Measurements from ENCODE around the gene NFIB.
A peak's percentile ranks its signal among the peaks of the same experiment; 100 is the strongest.

NFIB gene

DNA sequence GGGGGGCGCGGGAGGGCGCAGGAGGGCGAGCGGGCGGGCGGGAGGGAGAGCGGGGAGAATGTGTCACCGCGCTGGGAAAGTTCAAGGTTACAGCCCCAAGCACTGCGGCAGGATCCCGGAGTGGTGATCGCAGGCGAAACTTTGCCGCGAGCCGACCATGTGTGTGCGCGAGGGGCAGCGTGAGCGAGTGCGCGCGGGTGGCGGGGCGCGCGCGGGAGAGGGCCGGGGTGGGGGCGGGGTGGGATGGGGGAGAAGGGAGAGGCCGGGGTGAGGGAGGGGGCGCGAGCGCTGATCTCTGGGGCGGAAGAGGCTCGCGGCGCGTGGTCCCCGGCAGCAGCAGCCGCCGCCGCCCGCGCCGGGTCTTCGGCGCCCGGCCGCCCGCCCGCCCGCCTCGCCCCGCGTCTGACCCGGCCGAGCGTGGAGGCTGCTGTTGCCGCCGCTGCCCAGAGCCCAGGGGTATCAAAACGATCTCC, at the start of gene NFIB:
NFIB (minus strand) TSS at position 191 of the 473 bp plus-strand sequence. CDS start 630 bp downstream, outside the sequence.
- DNase-seq (ENCODE audit: low read depth, low spot score), result no peak

DNA sequence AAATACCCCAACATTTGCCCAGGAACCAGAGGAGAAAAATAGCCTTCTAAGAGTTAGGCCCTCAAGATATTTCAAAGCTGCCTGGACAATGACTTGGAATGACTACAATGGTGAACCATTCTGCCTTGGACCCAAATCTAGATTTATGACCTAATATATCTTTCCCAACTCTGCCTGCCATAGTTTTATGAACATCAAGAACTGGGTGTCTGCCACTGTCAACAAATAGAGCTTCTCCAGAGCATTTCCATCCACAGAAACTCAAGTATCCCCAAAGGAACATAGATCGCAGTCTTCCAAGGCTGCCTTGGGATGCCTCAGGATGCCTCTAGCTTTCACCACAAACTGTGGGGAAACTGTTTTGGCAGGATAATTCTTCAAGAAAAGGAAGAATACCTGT, 48.2 kb upstream of the NFIB start:
- no peak for DNase-seq (ENCODE audit: low read depth, low spot score)

DNA sequence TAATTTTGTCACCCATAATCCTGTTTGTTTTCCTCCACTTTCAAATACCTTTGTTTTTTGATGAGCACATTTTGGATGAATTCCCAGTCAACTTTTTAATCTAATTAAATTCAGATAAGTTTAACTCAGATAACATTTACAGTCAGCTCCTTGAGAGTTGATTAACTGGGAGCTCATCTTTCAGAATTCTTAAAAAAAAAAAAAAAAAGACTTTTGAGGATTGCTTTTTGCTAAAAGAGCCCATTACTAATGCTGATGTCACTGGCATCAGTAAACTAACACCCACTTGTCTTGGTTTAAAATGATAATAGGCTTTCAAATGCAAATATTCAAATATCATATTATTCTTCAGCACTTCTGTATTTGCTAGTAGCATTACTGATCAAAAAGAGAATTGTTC, 47.1 kb upstream of the NFIB start:
- DNase-seq (ENCODE audit: low read depth, low spot score), result no peak

GRCh38 chr9:14358523-14358922, 44.6 kb upstream of the NFIB start:
- DNase-seq (ENCODE audit: low read depth, low spot score), result no peak

DNA sequence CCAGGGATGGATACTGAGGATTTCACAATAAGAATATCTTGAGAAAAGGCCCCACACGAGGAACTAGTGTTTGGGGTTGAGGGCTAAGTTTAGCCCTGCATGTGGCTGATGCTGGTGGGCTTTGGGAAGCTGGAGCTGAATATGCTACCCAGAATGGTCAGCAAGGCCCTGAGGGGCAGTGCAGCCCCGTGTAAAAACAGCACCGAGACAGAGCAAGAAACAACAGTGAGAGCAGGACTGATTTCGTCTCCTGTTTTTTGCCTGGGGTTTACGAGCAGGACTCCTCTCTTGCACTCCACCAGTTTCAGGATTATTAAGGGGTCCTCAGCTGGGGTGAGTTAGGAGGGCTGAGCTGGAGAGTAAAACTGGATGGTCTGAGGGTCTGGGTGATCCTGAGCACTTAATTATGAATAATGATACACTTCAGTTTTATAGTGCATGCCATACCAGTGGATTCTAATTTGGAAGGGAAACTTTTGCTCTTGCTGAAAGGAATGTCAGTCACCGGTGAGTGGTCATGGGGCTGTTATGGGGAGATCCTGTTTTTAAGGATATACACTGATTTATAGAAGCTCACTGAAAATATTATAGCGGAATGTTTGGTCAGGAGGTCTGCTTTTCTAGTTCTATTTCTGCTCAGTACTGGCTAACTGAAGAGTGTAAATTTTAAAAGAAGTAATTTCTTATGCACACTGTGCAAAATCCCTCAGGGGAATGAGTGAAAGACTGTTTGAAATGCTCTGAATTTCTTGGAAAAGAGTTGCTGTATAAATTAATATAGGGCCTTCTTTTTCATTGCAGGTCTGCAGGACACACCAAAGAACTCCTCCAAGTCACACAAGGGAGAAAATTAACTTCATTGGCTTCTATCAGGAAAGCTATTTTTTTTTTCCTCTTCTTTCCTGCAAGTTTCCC, 42.7 kb upstream of the NFIB start:
- DNase-seq (ENCODE audit: low read depth, low spot score), result no peak

- DNase-seq (ENCODE audit: low read depth, low spot score), result no peak
Measured at GRCh38 chr9:14354201-14354600, 40.3 kb upstream of the NFIB start.

DNA sequence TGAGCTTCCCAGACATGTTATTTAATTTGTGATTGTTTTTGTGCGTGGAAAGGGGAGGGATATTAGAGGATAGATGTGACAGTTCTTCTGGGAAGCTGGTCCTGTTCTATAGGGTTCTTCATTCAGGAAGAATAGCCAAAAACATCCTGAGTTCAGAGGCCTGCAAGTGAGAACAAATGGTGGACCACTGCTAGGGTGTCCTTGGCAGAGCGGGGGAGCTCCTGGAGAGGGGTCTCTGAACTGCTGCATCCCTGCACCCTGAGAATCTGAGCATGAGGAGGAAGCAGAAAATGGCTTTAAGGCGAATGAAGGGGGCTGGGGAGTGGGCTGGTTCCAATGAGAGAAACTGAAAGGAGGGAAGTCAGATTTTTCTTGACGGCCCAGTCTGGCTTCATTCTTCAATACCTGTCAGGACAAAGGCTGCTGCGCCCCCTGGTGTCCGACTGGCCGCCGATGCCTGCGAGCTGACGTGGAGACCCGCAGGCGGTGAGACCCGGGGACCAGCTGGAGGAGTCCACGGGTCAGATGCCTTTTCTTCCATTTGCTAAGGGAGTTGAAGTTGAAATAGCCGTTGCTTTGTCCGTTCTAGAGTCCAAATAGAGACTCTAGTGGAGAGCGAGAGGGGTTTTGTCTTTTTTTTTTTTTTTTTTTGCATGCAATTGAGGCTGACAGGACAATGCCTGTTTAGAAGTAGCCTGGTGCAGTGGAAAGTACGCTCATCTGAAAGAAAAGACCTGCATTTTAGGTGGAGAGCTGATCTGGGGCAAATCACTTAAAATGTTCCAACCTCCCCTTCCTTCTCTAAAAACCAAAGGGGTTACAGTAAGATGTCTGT, 39.5 kb upstream of the NFIB start:
- peak; percentile 50 for DNase-seq (ENCODE audit: low read depth, low spot score)

DNA sequence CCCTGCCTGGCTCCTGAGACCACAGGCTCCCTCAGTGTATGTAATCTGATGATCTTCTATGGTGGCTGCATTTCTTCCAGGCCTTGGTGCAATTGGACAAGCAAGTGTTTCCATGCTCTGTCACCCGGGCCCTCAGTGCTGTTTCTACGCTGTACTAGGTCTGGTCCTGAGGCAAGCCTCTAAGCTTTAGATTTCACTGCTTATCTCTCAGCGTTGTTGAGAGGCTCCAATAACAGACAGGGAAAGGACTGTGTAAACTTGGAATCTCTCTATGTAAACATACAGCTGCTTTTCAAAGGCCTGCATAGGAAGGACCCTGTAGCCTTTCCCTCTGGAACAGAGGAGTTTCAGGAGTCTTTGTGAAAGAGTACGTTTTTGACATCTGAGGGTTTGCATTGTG, 38.6 kb upstream of the NFIB start:
- DNase-seq (ENCODE audit: low read depth, low spot score), result no peak

- DNase-seq (ENCODE audit: low read depth, low spot score), result no peak
Measured at GRCh38 chr9:14351221-14351836, 37.4 kb upstream of the NFIB start.

DNA sequence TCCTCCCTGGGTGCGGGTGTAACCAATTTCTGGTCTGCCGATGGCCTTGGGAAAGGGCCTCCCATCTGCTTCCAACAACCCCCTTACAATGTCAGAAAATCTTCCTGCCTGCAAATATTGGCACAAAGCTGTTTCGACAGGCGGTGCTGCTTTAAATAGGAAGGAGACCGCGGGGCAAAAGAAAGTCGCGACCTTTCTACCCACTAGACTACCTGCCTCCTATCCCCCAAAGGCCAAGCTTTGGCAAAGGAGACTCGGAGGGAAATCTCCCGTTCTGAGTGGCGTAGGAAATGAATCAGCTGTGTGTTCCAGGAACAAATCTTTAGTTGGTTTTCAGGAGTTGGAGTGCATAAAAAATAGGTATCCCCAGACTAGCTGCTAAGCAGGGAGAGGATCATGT, 36.8 kb upstream of the NFIB start:
- DNase-seq (ENCODE audit: low read depth, low spot score), result no peak

DNA sequence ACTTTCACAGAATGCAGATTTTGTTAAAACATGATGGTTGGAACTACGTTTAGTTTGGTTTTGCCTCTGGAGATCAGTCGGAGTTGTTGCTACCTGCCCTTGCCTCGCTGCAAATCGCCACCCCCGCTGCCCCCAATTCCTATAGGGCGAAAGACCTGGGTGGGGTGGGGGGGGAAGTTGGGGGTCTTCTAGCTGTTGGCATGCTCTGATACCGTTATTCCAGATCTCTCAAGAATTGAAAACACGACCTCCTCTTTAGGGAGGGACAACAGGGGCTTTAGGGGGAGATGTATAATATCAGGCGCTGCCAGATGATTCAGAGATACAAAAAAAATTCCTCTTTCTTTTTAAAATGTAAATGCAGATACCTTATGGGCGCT, 36.4 kb upstream of the NFIB start:
- no peak for DNase-seq (ENCODE audit: low read depth, low spot score)

DNA sequence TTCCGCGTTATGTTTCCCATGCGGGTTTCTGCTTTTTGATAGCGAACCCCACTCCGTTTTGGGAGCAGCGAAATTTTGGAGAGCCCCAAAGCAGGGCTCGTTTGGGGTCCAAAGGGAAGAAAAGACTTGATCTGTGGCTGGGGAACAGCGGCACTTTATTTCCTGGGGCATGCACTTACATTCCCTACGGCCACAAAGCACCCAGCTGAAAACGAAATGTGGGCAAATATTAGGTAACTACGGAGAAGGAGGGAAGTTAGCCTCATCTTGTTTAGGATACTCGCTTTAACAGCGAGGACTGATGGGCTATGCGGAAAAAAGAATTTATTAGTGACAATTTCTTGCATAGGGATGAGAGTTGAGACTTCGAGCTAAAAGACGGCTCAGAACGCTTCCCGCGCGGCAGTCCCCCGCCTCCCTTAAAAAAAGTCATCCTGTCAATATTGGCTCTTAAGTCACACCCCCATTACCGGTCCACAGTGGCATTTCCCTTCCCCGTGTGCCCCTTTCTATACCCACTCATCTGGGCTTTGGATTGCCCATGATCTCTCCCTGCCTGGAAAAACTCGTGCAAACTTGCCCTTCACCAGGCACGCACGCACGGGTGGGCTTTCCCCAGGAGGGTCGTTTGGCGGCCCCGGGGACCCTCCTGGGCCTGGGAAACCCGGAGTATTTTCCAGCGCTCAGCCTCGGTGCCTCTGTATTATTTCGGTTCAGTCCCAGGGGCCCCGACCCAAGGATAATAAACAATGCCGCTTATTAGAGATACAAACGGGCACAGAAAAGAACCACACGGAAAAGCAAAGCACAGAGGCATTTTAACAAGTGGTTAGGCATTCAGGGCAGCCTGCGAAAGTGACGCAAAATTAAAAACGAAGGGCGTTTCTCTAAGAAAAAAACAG, 35.8 kb upstream of the NFIB start:
- DNase-seq (ENCODE audit: low read depth, low spot score), result no peak

DNA sequence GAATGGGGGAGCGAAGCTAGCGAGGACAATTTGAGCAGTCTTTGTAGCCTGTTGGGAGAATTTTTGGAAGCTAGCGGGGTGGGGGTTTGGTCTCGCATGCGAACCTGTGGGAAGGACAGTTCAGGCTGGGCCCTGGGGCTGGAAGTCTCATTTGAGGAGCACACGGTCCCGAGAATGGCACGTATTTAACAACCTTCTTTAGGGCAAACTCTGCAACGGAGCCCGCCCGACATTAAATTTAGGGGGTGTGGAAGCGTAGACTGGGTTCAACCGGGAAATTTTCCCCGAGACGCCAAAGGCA, 35.2 kb upstream of the NFIB start:
- DNase-seq (ENCODE audit: low read depth, low spot score), result no peak

- no peak for DNase-seq (ENCODE audit: low read depth, low spot score)
Measured at GRCh38 chr9:14348373-14349145, 34.6 kb upstream of the NFIB start.

DNA sequence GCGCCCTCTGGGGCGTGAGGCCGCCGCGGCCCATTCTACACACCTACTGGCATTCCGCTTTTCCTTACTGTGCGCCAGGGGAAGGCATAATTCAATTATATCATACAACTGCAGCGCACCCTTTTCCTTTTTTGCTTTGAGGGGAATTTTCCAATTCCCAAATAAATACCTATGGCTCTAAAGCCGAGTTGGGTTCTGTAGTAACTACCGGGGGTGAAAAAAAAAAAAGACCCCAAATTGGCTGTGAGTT, 34.1 kb upstream of the NFIB start:
- no peak for DNase-seq (ENCODE audit: low read depth, low spot score)

DNA sequence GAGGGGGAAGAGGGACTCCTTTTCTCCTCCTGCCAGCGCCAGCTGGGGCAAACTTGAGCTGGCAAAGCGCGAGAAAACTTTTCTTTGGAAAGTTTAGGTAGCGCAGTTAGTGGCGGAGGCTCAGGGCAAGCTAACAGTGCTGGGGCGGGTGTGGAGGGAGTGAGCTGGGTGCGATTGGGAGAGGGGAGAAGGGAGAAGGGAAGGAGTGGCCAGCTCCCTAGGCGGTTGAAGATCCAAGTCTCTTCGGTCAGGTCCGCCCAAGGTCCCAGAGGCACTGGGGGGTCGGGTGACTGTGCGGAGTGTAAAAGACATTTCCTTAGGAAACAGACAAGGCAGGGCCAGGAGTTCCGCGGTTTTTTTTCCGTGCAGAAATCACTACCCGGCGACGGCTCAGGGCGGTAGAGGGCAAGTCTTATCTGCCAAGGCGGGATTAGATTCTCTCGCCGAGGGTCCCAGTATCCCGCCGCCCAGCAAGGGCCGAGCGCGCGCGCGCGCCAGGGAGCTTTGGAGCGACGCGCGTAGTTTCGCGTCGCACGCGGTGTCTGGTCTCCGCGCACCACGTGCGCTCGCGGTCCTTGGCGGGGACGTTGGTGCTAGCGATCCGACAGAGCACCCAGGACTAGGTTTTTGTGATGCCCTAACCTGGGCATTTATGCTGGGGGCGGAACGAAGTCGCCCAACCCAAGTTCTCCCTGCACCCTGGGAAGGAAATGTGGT, 33.6 kb upstream of the NFIB start:
- DNase-seq (ENCODE audit: low read depth, low spot score), result no peak

DNA sequence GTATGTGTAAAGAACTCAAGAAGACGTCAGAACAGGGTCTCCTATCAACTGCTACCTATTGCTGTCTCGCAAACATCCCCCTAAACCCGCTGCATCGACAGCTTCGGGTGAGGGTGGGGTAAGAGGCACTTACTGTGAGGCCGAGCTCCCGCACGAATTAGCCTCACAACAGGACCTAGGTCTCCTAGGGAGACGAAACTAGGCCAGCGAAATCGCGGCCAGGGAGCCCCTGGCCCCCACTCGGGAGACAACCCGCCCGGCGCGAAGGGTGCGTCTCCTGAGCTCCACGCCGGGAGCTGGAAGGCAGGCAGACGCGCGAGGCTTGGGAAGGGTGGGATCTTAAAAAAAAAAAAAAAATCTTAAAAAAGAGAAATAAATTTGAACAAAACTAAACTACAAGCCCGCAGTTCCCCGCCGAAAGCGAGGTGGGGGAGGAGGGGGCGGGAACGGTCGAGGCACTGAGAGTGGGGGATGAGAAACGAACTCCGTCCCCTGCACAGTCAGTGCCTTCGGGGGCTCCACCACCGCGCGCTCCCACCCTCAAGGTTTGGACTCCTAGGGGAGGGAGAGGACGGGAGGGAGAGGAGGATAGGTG, 33.0 kb upstream of the NFIB start:
- no peak for DNase-seq (ENCODE audit: low read depth, low spot score)

DNA sequence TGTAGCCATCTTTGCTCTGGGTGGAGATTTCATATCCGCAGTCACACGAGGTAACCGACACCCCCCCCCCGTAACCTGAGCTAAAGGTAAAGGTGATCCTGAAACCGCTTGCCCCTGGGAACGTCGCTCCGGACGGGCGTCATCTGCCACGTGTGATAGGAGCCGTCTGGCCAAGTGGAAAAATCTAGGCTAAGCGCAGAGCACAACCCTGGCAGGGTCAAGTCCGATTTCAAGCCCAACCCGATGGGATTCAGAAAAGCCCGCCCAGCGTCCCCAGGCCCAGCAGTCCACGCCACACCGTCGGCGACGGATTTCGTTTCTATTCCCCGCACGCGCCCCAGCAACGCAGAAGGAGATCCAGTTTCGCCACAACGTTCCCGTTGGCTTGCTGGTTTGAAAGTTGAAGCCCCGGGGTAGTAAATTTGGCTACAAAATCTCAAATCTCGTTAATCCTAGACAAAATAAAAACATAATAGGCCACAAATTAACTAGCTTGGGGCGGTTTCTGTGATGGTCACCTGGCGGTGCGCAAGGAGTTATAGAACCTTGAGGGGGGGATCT, 32.4 kb upstream of the NFIB start:
- DNase-seq (ENCODE audit: low read depth, low spot score), result no peak
